ENCODE results near the gene SDHAF2.

GRCh38 chr11:61425367-61426131 lies 4.4 kb upstream of the SDHAF2 start:
- TF ChIP-seq CTCF (IDR thresholded peaks at IDR 0.05; ENCODE audit: low read length) (no peak), EZH2 (IDR thresholded peaks at IDR 0.05; ENCODE audit: borderline replicate concordance, low read length) (no peak)
